Neural cell (in vitro differentiated cells): ENCODE data around the gene PCNX2. TPM values are rescaled to one million over a fixed set of nuclear protein-coding genes. Genes with fewer than 3 reads are reported as not detected.

Experiments
- H2AFZ ChIP-seq: fragments of 200-600, 300-800 bp; sonication (generic), shearing (Covaris generic); 2 replicates; pipeline ENCODE4 v1.6.0; 2014; ENCODE audit warnings: low read depth, mild to moderate bottlenecking, antibody characterized with exemption, low read length, moderate library complexity
- H3F3A ChIP-seq: fragments of 200-600 bp; shearing (Covaris generic); 2 replicates; pipeline ENCODE4 v1.6.1; 2016; ENCODE audit warnings: mild to moderate bottlenecking, moderate library complexity, mixed read lengths, antibody characterized with exemption, low read length; ENCODE audit not compliant: insufficient read depth, poor library complexity, severe bottlenecking
- H3K27ac ChIP-seq: fragments of 200-600, 300-800 bp; sonication (generic), shearing (Covaris generic); 2 replicates; pipeline ENCODE4 v1.5.1; 2014; ENCODE audit warnings: mild to moderate bottlenecking, low read length, moderate library complexity
- H3K27me3 ChIP-seq: fragments of 300-800, 200-600 bp; sonication (generic), shearing (Covaris generic); 2 replicates; pipeline ENCODE4 v1.6.0; 2014; ENCODE audit warnings: mild to moderate bottlenecking, low read depth, low read length, moderate library complexity; ENCODE audit not compliant: insufficient read depth
- H3K36me3 ChIP-seq: fragments of 300-800, 200-600 bp; sonication (generic), shearing (Covaris generic); 2 replicates; pipeline ENCODE4 v1.5.1; 2014; ENCODE audit warnings: mild to moderate bottlenecking, antibody characterized with exemption, low read length, moderate library complexity; ENCODE audit not compliant: insufficient read depth
- H3K4me2 ChIP-seq: fragments of 300-800, 200-600 bp; sonication (generic), shearing (Covaris generic); 2 replicates; pipeline ENCODE4 v1.6.0; 2014; ENCODE audit warnings: mild to moderate bottlenecking, low read length
- H3K4me3 ChIP-seq: fragments of 300-800, 200-600 bp; sonication (generic), shearing (Covaris generic); 2 replicates; pipeline ENCODE4 v1.5.1; 2014; ENCODE audit warnings: mild to moderate bottlenecking, low read length, moderate library complexity
- H3K79me2 ChIP-seq: fragments of 200-600 bp; shearing (Covaris generic); replicated peaks from 2 replicates; pipeline ENCODE4 v1.6.0; 2014; ENCODE audit warnings: mild to moderate bottlenecking, low read length, moderate library complexity; ENCODE audit not compliant: insufficient read depth
- H3K9ac ChIP-seq: fragments of 300-800, 200-600 bp; sonication (generic), shearing (Covaris generic); 2 replicates; pipeline ENCODE4 v1.6.1; 2016; ENCODE audit warnings: mild to moderate bottlenecking, low read length, mixed read lengths
- H3K9me2 ChIP-seq: fragments of 200-600 bp; shearing (Covaris generic); 2 replicates; pipeline ENCODE4 v1.6.1; 2016; ENCODE audit warnings: mild to moderate bottlenecking, low read length, mixed read lengths; ENCODE audit not compliant: insufficient read depth
- H3K9me3 ChIP-seq: fragments of 200-600, 300-800 bp; sonication (generic), shearing (Covaris generic); 2 replicates; pipeline ENCODE4 v1.6.1; 2016; ENCODE audit warnings: mild to moderate bottlenecking, mixed run types, low read length, moderate library complexity, mixed read lengths
- H4K20me1 ChIP-seq: fragments of 200-600 bp; shearing (Covaris generic); 2 replicates; pipeline ENCODE4 v1.6.1; 2016; ENCODE audit warnings: mild to moderate bottlenecking, mixed run types; ENCODE audit not compliant: insufficient read depth
- CTCF ChIP-seq: fragments of 450-650 bp; IDR thresholded peaks from 2 replicates; pipeline ENCODE4 v1.5.1; 2014; ENCODE audit warnings: antibody characterized with exemption, mild to moderate bottlenecking, moderate library complexity; ENCODE audit not compliant: poor library complexity, severe bottlenecking
- EP300 ChIP-seq: fragments of 450-650 bp; conservative IDR thresholded peaks from 2 replicates; pipeline ENCODE4 v1.6.1; 2014; ENCODE audit warnings: antibody characterized with exemption, mild to moderate bottlenecking, moderate library complexity; ENCODE audit not compliant: poor library complexity, severe bottlenecking
- EZH2 ChIP-seq: fragments of 200-600, 300-800 bp; shearing (Covaris generic), sonication (generic); IDR thresholded peaks from 2 replicates; pipeline ENCODE4 v1.6.1; 2014; ENCODE audit warnings: antibody characterized with exemption, low read length, borderline replicate concordance, mild to moderate bottlenecking; ENCODE audit not compliant: insufficient read depth, poor library complexity, severe bottlenecking
- MXI1 ChIP-seq: fragments of 450-650 bp; conservative IDR thresholded peaks from 2 replicates; pipeline ENCODE4 v1.6.1; 2014; ENCODE audit warnings: antibody characterized with exemption, mild to moderate bottlenecking; ENCODE audit not compliant: poor library complexity, severe bottlenecking
- POLR2AphosphoS5 ChIP-seq: IDR thresholded peaks from 2 replicates; pipeline ENCODE4 v1.6.1; 2012
- RAD21 ChIP-seq: fragments of 450-650 bp; conservative IDR thresholded peaks from 2 replicates; pipeline ENCODE4 v1.6.1; 2014; ENCODE audit warnings: antibody characterized with exemption, mild to moderate bottlenecking, moderate library complexity
- SMC3 ChIP-seq: fragments of 450-650 bp; conservative IDR thresholded peaks from 2 replicates; pipeline ENCODE4 v1.6.1; 2014; ENCODE audit warnings: antibody characterized with exemption, mild to moderate bottlenecking, moderate library complexity; ENCODE audit not compliant: poor library complexity
- TAF1 ChIP-seq: IDR thresholded peaks from 2 replicates; pipeline ENCODE4 v1.6.1; 2012; ENCODE audit warnings: low read depth
- polyA plus RNA-seq: library from polyadenylated mRNA; depleted of rRNA; stranded (reverse); fragments of >200 nt; gene quantifications from 2 replicates; pipeline ENCODE4 v1.2.3, GENCODE V29; 2014
- TF ChIP-seq, protein P1 (sequence below): IDR thresholded peaks from 2 replicates; pipeline ENCODE4 v1.6.1; 2012; ENCODE audit warnings: borderline replicate concordance

PCNX2 gene
- polyA plus RNA-seq, 1 donor from 2014 or later = 17.2 TPM

- Histone ChIP-seq H3K9me2 (no peaks in the 10 kb centered on the region), H3K9me3 (no peaks in the 10 kb centered on the region), H4K20me1 (no peaks in the 10 kb centered on the region), H3K9ac (peak overlapping the region; percentile 73), H3K4me2 (peak overlapping the region; percentile 54), H2AFZ (peak overlapping the region; percentile 38), H3K4me3 (peak overlapping the region; percentile 81), H3K36me3 (no peaks in the 10 kb centered on the region), H3K79me2 (peaks cover 15% of the 10 kb centered on the region), H3F3A (no peaks in the 10 kb centered on the region), H3K27me3 (no peaks in the 10 kb centered on the region), H3K27ac (peak overlapping the region; percentile 27)
- TF ChIP-seq CTCF (no peak), EP300 (no peak)
Measured at GRCh38 chr1:232949636-232950196, 345.8 kb downstream of the PCNX2 start.

DNA sequence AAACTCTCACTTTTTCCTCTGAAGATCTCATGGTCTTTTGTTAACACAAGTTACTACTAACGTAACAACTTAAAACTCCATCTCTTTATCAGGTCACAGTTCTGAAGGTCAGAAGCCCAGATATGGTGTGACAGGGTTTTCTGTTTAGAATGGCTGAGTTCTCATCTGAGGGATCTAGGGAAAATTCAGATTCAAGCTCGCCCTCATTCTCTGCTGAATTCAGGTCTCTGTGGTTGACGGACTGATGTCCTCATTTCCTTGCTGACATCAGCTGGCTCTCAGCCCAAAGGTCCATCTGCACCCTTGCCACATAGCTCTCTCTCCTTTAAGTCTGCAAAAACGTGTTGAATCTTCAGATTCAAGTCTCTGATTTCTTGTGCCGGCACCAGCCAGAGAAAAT lies 351.2 kb downstream of the PCNX2 start:
- no peak for TF ChIP-seq MXI1
- TF ChIP-seq TAF1 = no peak
- TF ChIP-seq POLR2AphosphoS5 = no peak
- TF ChIP-seq CTCF = no peak
- TF ChIP-seq EP300 = no peak
- TF ChIP-seq RAD21 = no peak
- TF ChIP-seq SMC3 = no peak
- TF ChIP-seq, protein P1, sequence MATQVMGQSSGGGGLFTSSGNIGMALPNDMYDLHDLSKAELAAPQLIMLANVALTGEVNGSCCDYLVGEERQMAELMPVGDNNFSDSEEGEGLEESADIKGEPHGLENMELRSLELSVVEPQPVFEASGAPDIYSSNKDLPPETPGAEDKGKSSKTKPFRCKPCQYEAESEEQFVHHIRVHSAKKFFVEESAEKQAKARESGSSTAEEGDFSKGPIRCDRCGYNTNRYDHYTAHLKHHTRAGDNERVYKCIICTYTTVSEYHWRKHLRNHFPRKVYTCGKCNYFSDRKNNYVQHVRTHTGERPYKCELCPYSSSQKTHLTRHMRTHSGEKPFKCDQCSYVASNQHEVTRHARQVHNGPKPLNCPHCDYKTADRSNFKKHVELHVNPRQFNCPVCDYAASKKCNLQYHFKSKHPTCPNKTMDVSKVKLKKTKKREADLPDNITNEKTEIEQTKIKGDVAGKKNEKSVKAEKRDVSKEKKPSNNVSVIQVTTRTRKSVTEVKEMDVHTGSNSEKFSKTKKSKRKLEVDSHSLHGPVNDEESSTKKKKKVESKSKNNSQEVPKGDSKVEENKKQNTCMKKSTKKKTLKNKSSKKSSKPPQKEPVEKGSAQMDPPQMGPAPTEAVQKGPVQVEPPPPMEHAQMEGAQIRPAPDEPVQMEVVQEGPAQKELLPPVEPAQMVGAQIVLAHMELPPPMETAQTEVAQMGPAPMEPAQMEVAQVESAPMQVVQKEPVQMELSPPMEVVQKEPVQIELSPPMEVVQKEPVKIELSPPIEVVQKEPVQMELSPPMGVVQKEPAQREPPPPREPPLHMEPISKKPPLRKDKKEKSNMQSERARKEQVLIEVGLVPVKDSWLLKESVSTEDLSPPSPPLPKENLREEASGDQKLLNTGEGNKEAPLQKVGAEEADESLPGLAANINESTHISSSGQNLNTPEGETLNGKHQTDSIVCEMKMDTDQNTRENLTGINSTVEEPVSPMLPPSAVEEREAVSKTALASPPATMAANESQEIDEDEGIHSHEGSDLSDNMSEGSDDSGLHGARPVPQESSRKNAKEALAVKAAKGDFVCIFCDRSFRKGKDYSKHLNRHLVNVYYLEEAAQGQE = no peak
- TF ChIP-seq EZH2 = no peak
- H3K9me2 ChIP-seq = no peaks in the 10 kb centered on the region
- no peaks in the 10 kb centered on the region for H3F3A ChIP-seq
- no peaks in the 10 kb centered on the region for H3K9me3 ChIP-seq
- no peaks in the 10 kb centered on the region for H3K27me3 ChIP-seq
- no peaks in the 10 kb centered on the region for H3K79me2 ChIP-seq
- H4K20me1 ChIP-seq = no peaks in the 10 kb centered on the region
- H3K4me3 ChIP-seq = no peak overlapping the region
- H3K4me2 ChIP-seq = no peak overlapping the region
- no peak overlapping the region for H3K27ac ChIP-seq
- H3K9ac ChIP-seq = no peak overlapping the region
- H2AFZ ChIP-seq = no peak overlapping the region
- H3K36me3 ChIP-seq = no peaks in the 10 kb centered on the region
